GM18868 (cell line): ENCODE data around the gene DIPK1B.
"Not testable (repeated sequence)": the region's sequence is repeated elsewhere in the genome, so short reads cannot be mapped to it uniquely, and the experiment has no call there.

Source experiments
- ATAC-seq: cut with Tn5 transposase; IDR thresholded peaks from one replicate; pipeline ENCODE4 v1.9.1; 2021; ENCODE audit warnings: mild to moderate bottlenecking, moderate library complexity; ENCODE audit not compliant: unreplicated experiment

The DIPK1B gene

GRCh38 chr9:136762915-136763648 is 50.7 kb downstream of the DIPK1B start:
- ATAC-seq, result no peak

- no peak for ATAC-seq
Observed at GRCh38 chr9:136763649-136764035, 51.3 kb downstream of the DIPK1B start.

- ATAC-seq, result no peak
Observed at GRCh38 chr9:136764301-136764891, 52.0 kb downstream of the DIPK1B start, which contains the start of gene LCN15. Gene LCN15 (minus strand): TSS chr9:136764518. CDS start chr9:136764488, 30 bp downstream.

- ATAC-seq, result no peak
Observed at GRCh38 chr9:136765041-136765440, 52.7 kb downstream of the DIPK1B start.

GRCh38 chr9:136765745-136766409 is 53.5 kb downstream of the DIPK1B start:
- peak; percentile 56 for ATAC-seq

- not testable (repeated sequence) for ATAC-seq
Observed at GRCh38 chr9:136766410-136767120, 54.2 kb downstream of the DIPK1B start.

GRCh38 chr9:136769710-136770191 is 57.4 kb downstream of the DIPK1B start:
- ATAC-seq, result no peak

DNA sequence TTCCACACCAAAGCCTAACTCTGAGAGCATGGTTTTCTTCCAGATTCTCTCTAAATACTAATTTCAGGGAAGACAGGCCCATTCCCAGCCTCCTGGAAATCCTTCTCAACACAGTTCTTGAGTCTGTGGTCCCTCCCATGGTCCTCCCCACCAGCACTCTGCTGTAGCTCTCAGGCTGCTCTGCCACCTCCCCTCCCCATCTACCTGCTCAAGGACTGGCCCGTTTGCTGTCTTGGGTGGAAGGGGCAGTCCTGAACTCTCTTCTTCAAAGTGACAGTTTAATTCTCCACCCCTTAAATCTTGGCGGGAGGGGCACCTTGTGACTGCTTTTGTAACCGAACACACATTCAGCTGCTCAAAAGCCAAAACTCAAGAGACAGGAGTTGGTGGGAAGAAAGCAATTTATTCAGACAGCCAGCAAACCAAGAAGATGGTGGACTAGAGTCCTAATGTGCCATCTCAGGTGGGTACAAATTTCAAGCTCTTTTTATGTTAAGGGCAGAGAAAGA is 59.6 kb downstream of the DIPK1B start:
- ATAC-seq, result no peak

DNA sequence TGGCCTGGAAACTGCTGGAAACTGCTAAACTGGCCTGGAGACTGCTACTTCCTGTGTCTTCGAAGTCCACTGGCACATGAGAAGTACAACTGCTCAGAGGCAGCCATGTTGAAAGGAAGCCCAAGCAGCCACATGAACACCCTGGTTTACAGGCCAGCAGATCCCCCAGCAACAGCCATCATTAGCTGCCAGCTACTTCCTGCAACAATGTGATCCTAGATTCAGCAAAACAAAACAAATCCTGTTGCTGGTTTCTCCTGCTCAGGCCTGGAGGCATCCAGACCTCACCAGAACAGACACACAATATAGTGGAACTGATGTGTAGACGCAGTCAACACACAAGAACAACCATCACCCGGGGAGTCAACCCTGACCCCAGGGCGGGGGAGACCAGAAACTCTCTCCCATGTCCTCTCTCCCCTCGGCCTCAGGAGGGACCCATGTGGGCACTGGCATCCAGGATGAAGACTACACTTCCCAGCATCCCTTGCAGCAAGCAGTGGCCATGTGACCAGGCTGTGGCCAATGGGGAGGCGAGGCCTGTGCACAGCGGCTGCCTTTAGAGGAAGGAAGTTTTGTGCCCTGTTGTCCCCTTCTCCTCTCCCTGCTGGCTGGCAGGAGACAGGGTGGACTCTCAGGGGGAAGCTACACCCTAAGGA is 61.1 kb downstream of the DIPK1B start:
- ATAC-seq, result no peak
